ENCODE measurements around the gene SORCS1. TPM values are rescaled to one million over a fixed set of nuclear protein-coding genes. Genes with fewer than 3 reads are reported as not detected.

The SORCS1 gene
- total RNA-seq, 1 donor from 2014 or later, result 1.9 TPM

- no peak for DNase-seq
These were observed 269.8 kb downstream of the SORCS1 start for GRCh38 chr10:106894692-106895091.

GRCh38 chr10:106877574-106877973, 286.9 kb downstream of the SORCS1 start:
- no peak for DNase-seq

- DNase-seq, result no peak
These were observed 290.0 kb downstream of the SORCS1 start for GRCh38 chr10:106874604-106874889.

GRCh38 chr10:106873770-106874603, 290.5 kb downstream of the SORCS1 start:
- no peak for DNase-seq

- no peak for DNase-seq
These were observed 292.3 kb downstream of the SORCS1 start for GRCh38 chr10:106872176-106872575.

- DNase-seq, result no peak
These were observed 298.2 kb downstream of the SORCS1 start for GRCh38 chr10:106866244-106866845.

GRCh38 chr10:106864031-106864430, 300.5 kb downstream of the SORCS1 start:
- DNase-seq, result no peak

- DNase-seq, result no peak
These were observed 301.0 kb downstream of the SORCS1 start for GRCh38 chr10:106863549-106863948.

GRCh38 chr10:106859892-106860652, 304.4 kb downstream of the SORCS1 start:
- no peak for DNase-seq

- no peak for DNase-seq
These were observed 306.8 kb downstream of the SORCS1 start for GRCh38 chr10:106857728-106858127.

GRCh38 chr10:106857213-106857612, 307.3 kb downstream of the SORCS1 start:
- no peak for DNase-seq

GRCh38 chr10:106836933-106837663, 327.4 kb downstream of the SORCS1 start:
- DNase-seq, result no peak

GRCh38 chr10:106832846-106833245, 331.7 kb downstream of the SORCS1 start:
- no peak for DNase-seq

- DNase-seq, result no peak
These were observed 334.0 kb downstream of the SORCS1 start for GRCh38 chr10:106830471-106830870.

- no peak for DNase-seq
These were observed 334.5 kb downstream of the SORCS1 start for GRCh38 chr10:106830006-106830405.

- DNase-seq, result no peak
These were observed 337.8 kb downstream of the SORCS1 start for GRCh38 chr10:106826716-106827115.

- DNase-seq, result no peak
These were observed 338.7 kb downstream of the SORCS1 start for GRCh38 chr10:106825576-106826364.

GRCh38 chr10:106820579-106820978, 343.9 kb downstream of the SORCS1 start:
- DNase-seq, result no peak

- no peak for DNase-seq
These were observed 345.0 kb downstream of the SORCS1 start for GRCh38 chr10:106819490-106819889.

- DNase-seq, result no peak
These were observed 348.0 kb downstream of the SORCS1 start for GRCh38 chr10:106816318-106817085.

All from skin of body (tissue), 2 donors.